Hematopoietic multipotent progenitor cell treated with erythropoietin and hydrocortisone succinate and interleukin-3 and kit ligand, for 8 days (in vitro differentiated cells): ENCODE measurements around the gene NKD2.
"Not testable (repeated sequence)": the region's sequence is repeated elsewhere in the genome, so short reads cannot be mapped to it uniquely, and the experiment has no call there.

Experiments
- DNase-seq: peaks from one replicate; pipeline ENCODE4 v3.0.0-alpha.2; 2015

The NKD2 gene

GRCh38 chr5:1075931-1076330, 67.3 kb downstream of the NKD2 start:
- DNase-seq: no peak

DNA sequence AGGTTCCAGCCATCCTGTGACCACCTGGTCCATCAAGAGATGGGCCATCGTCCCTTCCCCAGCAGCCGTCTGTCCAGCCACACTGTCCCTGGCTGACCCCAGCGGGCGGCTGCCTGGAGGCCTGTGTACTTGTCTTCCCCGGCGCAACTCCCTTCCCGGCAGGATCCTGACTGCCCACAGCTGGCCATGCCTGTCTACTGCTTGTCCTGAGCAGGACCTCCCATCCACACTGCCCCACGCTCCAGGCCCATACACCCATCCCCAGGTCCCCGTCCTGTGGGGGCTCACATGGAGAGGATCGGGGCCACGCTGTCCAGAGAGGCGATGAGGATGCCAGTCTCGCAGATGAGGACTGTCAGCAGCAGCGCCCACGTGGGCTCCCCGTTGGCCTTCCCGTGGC, 67.8 kb downstream of the NKD2 start:
- no peak for DNase-seq

- no peak for DNase-seq
Observed at GRCh38 chr5:1077026-1077425, 68.4 kb downstream of the NKD2 start.

GRCh38 chr5:1077491-1078020, 69.0 kb downstream of the NKD2 start:
- no peak for DNase-seq

- DNase-seq: no peak
Observed at GRCh38 chr5:1078206-1078605, 69.6 kb downstream of the NKD2 start.

DNA sequence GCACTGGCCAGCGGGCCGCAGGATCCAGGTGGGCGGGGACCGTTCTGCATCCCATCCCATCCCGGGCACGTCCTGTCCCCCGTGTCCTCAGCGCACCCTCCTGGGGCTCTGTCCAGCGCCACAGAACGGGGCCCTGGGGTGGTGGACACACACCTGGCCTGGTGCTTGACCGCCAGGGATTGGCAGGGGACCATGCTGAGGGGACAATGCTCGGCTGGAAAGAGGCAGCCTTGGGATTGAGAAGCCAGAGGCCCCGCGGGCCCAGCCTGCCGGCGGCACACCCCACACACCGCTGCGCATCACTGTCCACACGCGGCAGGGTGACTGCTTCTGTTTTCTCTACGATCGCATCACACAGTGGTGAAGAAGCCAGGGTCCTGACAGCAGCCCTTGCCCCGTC, 70.2 kb downstream of the NKD2 start:
- no peak for DNase-seq

- DNase-seq: no peak
Observed at GRCh38 chr5:1079486-1079885, 70.9 kb downstream of the NKD2 start.

DNA sequence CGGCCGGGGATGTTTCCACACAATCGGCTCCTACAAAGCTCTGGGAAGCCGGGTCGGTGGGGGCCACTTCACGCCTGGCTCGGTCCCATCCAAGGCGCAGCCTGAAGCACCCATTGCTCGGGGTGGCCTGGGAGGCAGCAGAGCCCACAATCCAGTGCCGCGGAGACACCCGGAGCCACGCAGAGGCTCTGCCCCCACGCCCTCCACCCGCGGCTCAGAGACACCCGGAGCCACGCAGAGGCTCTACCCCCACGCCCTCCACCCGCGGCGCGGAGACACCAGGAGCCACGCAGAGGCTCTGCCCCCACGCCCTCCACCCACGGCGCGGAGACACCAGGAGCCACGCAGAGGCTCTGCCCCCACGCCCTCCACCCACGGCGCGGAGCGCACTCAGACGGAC, 71.4 kb downstream of the NKD2 start:
- no peak for DNase-seq

GRCh38 chr5:1080432-1080831, 71.8 kb downstream of the NKD2 start:
- DNase-seq: no peak

DNA sequence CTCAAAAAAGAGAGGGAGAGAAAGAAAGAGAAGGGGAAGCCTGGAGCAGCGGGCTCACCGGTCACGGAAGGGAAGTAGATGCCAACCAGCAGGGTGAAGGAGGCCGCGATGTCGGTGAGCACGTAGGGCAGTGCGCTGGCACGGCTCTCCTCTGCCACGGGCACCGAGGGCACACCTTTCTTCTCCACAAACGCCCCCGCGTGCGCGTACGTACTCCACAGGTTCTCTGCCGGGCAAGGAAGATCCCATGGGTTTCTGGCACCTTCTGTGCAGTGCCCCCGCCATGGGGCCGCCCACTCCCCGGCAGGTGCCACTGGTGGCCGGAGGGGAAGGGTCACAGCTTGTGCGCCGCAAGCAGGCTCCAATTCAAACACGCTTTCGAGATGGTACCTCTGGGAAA, 72.9 kb downstream of the NKD2 start:
- no peak for DNase-seq

DNA sequence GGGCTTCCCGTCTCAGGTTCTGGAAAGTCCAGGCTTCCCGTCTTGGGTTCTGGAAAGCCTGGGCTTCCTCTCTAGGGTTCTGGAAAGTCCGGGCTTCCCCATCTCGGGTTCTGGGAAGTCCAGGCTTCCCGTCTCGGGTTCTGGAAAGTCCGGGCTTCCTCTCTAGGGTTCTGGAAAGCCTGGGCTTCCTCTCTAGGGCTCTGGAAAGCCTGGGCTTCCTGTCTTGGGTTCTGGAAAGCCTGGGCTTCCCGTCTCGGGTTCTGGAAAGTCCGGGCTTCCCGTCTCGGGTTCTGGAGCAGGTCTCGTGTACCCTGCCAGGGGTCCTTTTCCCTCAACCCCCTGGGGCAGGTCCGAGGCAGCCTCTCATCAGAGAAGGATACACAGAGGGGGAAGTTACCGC, 74.4 kb downstream of the NKD2 start:
- DNase-seq: not testable (repeated sequence)

DNA sequence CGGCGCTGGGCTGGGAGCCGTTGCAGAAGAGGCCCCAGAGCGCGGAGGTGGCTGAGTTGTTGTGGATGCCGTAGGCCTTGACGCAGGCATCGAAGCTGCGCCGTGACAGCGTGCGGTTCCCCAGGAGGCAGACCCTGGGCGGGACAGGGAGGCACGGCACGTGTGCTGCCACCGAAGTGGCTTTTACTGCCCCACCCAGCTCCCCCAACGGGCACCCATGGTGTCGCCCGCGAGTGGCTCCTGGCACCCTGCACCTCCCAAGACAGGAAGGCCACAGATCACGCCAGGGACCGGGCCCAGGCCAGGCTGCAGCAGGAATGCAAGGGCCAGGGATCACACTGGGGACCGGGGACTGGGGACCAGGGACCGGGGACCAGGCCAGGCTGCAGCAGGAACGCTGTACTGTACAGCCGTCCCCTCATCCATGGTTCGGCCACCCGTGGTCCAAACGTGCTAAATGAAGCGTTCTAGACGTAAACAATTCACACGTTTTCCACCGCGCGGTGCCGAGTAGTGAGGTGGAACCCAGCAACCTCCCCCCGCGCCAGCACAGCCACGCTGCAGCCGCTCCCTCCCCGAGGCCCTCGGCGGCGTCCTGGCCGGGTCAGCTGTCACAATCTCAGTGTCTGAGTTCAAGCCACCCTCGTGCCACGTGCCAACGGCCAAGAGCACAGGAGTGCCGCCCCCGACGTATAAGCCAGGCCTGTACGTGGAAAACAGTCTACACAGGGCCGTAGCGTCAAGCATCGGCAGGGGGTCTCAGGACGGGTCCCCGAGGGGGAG, 75.4 kb downstream of the NKD2 start:
- DNase-seq: no peak

DNA sequence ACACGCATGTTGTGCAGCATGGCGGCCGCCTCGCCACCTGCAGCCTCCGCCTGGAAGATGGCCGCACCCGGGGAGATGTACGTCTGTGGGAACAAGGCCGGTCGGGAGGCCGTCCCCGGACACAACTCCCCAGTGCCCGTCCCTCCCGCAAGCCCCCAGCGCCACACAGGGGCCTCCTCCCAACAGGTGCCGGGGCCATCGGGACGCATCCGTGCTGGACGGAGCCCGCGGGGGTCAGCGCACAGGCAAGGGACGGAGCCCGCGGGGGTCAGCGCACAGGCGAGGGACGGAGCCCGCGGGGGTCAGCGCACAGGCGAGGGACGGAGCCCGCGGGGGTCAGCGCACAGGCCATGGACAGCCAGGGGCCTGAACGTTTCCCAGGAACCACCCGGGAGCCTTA, 76.8 kb downstream of the NKD2 start:
- DNase-seq: no peak

DNA sequence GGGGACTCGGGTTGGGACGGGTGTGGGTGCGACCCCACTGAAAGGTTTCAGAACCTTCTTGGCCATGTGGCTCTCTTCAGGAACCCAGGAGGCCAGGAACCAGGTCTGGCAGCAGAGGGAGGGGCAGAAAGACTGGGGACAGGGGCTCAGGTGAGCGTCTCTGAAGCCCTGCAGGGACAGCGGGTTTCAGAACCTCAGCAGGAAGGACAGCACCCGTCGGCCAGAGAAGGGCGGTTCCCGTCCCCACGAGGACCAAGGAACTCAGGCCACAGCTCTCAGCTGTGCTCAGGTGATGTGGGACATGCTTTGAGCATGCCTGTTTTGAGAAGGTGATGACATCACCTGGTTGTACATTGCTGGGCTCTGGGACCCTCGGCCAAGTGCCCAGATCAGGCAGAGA, 77.5 kb downstream of the NKD2 start:
- no peak for DNase-seq

GRCh38 chr5:1086871-1087270, 78.3 kb downstream of the NKD2 start:
- no peak for DNase-seq

GRCh38 chr5:1087428-1087827, 78.8 kb downstream of the NKD2 start:
- DNase-seq: no peak

GRCh38 chr5:1088031-1088430, 79.4 kb downstream of the NKD2 start:
- no peak for DNase-seq
